HK-2 (cell line): ENCODE measurements around the gene STOM.
"Not testable (repeated sequence)": the region's sequence is repeated elsewhere in the genome, so short reads cannot be mapped to it uniquely, and the experiment has no call there.

Experiments used
- DNase-seq: peaks from one replicate; pipeline ENCODE4 v3.0.0-alpha.2; 2018; ENCODE audit not compliant: unreplicated experiment

STOM gene

DNA sequence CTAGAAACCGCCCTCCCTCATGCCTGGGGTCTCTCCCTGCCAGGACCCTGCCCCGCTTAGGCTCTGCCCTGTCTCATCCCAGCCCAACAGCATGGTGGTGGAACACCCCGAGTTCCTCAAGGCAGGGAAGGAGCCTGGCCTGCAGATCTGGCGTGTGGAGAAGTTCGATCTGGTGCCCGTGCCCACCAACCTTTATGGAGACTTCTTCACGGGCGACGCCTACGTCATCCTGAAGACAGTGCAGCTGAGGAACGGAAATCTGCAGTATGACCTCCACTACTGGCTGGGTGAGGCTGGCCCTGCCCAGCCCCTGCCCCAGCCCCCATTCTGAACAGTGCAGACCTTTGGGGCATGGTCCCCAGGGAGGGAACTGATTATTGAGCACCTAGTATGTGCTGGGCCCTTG is 68.2 kb downstream of the STOM start:
- DNase-seq: no peak

DNA sequence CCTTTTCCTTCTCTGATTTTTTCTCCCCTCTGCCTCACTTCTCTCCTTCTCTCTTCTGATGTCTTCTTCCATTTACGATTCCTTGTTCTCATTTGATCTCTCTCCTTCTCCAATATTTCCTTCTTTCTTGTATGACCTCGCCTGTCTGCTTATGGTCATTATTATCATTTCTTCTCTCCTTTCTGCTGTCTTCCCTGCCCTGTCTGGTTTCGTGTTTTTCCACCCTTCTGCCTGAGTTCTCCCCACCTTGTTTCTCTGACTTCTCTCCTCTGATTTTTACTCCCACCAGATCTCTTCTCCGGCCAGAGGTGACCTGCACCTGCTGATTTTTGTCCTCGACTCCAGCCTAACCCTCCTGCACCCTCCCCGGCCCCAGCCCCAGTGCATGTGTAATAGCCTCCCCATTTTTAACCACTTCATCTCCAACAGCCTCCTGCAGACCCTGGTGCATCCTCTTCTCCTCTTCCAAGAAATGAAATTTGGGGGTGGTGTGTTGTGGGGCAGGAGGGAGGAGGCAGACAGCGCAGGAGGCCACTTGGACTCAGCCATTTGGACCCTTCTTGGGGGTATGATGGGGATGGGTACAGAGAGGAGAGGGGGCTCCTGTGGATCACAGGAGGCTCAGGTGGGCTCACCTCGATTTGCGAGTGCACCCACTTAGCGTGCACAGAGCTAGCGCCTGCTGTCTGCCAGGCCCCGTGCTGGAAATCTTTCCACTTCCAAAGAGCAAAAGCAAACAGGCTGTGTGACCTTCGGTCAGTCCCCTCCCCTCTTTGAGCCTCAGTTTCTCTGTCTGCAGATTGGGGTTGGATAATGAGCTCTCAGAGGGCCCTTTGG is 69.5 kb downstream of the STOM start:
- no peak for DNase-seq

DNA sequence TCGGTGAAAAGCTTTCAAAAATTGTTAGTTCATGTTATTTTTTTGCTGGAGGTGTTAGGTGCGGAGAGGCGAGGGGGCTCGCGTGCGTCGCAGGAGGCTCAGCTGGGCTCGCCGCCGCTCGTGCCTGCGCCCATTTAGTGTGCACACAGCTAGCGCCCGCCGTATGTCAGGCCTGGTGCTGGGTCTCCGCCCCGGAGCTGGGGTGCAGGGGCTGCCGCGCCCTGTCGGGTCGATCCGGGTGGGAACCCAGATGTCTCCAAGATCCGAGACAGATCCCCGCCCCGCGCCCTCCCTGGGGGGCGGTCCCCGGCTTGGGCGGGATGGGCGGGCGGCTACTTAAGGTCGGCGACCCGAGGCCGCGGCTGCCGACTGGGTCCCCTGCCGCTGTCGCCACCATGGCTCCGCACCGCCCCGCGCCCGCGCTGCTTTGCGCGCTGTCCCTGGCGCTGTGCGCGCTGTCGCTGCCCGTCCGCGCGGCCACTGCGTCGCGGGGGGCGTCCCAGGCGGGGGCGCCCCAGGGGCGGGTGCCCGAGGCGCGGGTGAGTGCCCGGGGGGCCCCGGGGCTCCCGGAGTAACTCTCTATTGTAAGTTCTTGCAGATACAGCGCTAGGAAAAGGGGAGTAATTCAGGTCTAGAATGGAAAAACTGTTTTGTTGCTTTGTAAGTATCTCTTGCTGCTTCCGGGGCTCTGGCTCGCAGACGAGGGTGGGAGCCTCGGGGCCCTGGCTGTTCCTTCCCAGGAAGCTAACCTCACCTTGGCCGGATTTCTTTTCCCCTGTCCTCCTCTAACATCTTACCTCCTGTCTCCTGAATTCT is 70.4 kb downstream of the STOM start:
- no peak for DNase-seq

DNA sequence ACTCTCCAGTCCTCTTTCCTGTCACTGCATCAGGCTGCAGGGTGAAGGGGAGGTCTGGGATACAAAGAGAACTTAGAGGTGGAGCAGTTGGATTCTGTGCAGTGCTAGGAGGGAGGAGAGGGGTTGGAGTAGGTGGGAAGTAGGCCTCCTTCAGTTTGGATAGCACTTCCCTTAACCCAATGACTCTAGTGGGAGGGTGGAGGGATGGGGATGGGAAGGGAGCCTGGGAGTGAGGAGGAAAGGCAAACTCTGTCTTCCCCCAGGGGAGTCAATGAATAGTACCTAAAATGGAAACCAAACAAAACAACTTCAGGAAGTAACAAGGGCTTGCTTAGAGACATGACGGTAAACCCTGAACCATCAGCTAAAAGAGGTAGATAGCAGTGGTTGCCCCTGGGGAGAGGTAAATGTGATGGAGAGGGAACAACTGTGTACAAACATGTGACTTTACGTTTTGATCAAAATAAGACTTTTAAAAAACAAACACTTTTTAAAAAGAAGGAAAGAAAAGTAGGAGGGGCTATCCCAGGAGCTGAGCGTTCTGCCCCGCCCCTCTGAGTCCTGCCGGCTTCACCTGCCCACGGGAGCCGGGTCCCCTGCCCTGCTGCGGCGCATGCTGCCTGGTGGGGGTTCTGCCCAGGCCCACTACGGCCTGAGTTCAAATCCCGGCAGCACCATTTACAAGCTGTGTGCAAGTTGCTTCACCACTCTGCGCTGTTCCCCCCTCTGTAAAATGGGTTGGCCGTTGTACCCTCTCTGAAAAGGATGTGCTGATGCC is 71.2 kb downstream of the STOM start:
- no peak for DNase-seq

DNA sequence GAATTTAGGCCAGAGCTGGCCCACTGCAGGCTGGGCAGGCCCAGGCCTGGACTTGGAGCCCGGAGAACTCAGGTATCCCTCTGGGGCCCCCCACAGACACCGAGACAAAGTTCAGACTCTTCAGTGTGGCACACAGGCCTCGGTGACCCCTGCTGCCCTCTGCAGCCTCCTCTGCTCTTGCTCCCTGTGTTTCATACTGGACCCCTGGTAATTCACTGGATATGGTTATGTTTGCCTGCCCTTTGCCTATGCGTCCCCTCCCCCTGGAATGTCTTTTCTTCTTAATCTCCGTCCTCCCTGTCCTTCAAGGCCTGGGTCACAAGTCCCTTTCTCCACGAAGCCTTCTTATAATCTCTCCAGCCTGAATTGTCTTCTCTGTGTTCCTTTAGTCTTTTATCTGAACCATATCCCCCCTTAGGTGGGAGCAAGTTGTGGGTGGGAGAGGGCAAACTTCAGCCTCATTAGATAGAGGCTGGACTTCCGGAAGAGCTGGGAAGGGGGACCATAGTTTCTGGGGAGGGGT is 72.0 kb downstream of the STOM start:
- no peak for DNase-seq

DNA sequence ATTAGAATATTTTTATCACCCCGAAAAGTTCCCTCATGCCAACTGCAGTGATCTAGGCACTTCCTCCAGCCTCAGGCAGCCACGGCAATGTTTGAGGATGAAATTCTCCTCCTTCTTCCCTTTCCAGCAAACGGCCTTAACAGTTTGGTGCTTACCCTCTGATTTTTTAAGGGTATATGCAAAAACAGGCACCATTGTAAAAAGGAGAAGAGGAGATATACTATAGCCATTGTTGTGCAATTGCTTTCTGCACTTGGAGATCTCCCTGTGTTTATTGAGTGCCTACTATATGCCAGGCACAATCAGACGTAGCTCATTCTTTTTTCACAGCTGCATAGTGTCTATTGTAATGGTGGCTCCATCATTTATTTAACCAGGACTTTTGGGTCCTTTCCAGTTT is 72.7 kb downstream of the STOM start:
- no peak for DNase-seq

DNA sequence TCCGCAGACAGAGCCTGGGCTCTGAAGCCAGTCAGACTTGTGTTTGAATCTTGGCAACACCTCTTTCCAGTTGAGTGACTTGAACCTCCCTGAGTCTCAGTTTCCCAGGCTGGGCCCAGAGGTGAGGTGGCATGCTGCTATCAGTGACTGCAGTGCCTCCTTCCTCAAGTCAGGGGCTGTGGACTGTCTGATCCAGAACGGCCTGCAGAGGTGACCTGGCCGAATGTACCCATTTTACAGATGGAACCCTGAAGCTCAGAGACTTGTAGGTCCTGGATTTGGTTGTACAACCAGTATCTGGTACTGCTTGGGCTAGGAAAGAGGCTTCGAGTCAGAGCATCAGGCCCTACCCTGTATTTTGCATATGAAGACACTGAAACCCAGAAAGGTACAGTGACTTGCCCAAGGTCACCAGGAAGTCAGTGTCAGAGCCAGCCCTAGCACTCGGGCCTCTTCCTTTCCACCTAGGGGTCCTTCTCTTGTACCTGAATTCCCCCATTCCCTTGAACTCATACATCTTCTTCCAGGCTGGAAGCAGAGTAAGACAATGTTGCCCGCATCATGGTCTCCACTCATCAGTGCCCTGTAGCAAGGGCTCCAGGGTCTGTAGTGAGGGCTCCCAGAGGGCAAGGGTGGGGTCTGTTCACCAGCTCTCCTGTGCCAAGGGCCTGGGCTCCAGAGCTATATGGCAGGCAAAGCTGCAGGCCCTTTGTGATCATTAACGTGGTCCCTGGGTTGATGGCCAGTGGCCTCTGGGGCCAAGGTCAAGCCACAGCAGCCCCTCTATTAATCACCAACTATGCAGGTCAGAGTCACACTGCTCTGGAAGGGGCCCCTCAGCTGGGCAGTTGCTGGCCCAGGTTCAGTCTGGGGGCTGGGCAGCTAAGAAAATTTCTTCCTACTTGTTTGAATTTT is 73.6 kb downstream of the STOM start:
- no peak for DNase-seq

DNA sequence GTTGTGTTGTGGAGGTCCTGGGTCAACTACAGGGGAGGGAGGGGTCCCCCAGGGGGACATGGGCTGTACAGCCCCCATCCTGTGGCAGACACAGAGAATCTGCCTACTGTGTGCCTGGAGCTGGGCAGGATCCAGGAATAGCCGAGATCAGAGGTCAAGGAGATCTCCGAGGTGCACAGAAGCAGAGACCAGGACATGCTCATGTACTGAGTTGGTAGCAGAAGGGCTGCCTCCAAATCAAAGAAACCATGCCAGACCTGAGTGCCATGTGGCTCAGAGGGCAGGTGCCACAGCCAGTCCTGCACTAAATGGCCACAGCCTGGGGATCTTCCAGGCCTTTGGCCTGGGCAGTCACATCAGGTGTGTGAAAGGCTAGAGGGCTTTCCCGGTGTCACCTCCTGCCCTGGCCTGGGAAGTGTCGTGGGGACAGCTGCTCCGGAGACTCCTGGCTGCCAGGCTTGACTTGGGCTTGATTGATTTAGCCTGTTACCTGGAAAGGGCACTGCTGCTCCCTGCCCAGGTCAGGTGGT is 74.3 kb downstream of the STOM start:
- no peak for DNase-seq

DNA sequence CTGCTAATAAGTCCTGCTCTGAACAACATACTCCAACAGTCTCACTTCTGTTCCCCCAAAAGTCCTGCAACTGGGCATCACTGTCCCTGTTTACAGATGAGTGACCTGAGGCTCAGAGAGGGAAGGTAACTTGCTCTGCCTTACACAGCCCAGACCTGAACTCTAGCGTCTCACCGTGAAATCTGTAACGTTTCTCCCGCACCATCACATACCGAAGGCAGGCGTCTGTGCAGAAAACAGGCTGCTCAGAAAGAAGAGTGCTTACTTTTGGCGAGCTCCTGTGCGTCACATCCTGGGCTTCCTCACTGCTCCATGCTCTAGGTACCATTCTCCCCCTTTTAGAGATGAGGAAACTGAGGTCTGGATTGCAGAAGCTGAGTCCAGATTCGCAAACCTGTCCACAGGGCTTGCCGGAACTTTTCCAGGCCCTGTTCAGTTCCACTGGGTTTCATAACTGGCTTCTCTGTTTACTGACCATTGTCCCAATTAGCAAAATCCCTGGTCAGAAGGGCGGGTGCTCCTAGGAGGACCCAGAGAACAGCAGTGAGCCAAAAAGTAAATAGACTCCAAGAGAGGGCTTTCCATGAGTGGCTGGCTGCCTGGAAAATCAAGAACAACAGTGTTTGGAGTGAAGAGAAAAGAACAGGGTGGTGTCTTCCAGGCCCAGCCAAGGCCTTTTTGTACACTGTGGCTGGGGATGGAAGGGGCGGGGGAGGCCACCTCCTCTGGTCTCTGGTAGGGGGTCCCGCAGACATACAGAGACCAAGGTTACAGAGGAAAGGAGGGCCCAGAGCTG is 75.0 kb downstream of the STOM start:
- no peak for DNase-seq

DNA sequence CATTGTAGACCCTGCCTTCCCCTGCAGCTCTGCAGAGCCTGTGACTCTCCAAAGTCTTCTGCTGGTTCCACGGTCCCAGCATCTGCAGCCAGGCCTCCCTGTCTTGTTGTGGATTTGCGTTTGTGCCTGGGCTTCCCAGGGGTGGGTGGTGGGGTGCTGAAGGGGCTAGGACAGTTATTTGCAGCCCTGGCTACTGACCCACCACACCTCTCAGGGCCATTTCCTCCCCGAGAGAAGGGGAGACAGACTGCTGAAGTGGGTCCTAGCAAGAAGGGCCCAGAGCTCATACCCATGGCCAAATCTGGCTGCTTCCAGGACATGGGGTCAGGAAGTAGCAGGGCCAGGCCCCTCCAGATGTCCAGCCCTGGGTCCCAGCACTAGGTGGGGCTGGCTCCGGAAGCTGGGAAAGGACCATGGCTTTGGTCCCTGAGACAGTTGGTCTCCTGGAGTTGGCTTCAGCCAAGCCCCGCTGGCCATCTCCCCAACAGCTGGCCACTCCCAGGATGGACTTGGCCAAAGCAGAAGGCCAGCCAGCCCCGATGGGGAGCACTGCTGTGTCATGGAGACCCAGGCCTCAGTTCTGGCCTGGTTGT is 75.8 kb downstream of the STOM start:
- no peak for DNase-seq

DNA sequence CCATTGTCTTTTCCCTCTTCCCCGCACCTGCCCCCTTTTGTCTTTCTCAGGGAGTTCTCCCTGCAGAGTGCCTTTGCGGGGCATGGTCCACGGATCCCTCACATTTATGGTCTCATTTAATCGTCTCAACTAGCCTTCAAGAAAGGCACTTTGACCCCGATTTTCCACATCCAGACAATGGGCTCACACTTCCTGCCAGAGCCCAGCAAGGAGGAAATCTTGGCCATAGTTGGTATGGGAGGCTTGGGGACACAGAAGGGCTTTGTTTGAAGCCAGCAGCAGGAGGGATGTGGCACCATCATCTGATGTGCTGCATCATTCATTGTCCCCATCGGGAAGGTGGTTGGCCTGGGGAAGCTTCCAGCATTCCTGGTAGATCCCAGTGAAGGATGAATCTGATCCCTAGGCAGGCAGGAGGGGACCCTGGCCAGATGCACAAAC is 77.2 kb downstream of the STOM start:
- DNase-seq: no peak

DNA sequence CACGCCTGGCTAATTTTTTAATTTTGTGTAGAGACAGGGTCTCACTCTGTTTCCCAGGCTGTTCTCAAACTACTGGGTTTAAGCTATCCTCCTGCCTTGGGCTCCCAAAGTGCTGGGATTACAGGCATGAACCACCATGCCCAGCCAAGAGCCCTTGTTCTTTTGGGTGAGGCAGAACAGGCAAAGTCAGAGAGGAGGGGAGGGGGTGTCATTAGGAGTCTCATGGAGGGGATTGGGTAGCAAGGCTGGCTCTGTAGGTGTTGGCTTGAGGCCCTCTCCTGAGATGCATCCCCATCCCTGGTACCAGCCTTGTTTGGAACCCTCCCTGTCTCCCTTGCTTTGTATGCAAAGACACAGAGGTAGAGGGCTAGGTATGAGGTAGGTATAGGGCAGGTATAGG is 78.0 kb downstream of the STOM start:
- DNase-seq: no peak

DNA sequence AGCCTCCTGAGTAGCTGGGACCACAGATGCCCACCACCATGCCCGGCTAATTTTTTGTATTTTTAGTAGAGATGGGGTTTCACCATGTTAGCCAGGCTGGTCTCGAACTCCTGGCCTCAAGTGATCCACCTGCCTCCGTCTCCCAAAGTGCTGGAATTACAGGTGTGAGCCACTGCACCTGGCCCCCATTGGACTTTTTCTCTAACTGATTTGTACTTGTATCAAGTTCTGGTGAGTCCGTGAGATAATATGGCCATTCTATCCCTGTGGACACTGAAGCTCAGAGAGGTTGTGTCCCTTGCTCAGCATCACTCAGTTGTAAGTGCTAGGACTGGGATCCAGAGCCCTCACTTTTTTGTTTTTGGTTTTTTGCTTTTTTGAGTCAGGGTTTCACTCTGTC is 78.5 kb downstream of the STOM start:
- DNase-seq: not testable (repeated sequence)

DNA sequence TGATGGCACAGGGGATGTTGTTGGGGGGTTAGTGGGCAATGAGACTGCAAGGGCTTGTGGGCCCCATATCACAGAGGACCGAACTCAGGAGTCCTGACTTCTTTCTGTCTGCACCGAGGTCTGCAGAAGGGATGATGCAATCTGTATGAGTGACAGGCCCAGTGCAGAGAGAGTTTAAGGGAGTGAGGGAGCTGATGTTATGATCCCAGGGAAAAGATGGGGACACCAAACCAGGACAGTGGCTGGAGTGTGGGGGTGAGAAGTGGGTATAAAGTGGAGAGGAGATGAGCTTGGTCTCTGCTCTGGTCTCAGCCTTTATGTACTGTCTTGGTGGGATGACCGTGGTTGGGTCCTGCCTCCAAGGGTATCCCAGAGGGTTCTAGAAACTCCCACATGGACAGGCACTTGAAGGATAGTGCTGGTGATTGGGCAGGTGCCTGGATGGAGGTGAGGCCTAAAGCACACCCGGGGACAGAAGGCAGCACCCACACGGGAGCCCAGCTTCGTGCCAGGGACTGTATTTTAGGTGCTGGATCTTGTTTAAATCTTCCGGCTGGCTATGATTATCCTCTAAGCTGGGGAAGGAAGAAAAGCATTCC is 80.2 kb downstream of the STOM start:
- no peak for DNase-seq

DNA sequence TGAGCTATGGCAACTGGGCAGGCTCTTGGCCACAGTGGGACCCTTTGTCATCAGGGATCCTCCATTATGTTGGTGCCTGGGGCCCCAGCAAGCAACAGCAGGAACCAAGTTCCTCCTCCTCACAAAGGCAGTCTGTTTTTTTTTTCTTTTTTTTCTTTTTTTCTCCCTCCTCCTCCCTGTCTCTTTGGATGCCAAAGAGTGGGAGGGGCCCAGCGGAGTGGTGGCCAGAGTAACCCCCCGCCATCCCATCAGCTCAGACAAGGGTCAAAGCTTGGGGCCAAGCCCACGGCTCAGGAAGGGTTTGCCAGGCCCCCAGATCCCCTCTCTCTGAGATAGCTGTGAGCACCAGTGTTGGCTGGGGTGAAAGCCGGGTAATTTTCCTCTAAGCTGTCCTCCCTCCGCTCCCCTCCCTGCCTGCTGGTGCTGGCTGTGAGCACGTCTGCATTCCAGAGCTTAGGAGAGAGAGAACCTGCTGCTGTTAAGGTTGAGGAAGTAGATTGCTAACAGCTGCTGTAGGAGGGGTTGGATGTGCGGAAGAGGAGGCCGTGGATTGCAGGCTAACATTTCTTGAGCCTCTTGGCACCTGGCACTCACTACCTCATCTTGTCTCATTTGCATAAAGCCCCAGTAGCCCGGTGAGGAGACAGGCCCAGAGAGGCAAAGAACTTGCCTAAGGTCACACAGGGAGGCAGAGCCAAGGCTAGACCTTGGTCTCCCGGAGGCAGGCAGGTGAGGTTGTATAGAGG is 80.9 kb downstream of the STOM start:
- DNase-seq: peak; percentile 41
